NT2/D1 (cell line): ENCODE results near the gene TBX5.

Experiments
- SUZ12 ChIP-seq: IDR thresholded peaks from 2 replicates; pipeline ENCODE4 v1.6.1; 2011; ENCODE audit not compliant: insufficient read length, insufficient read depth; ENCODE audit errors: extremely low read depth
- YY1 ChIP-seq: IDR thresholded peaks from 2 replicates; pipeline ENCODE4 v1.6.1; 2011; ENCODE audit not compliant: insufficient read length, insufficient read depth
- ZNF274 ChIP-seq: IDR thresholded peaks from 2 replicates; pipeline ENCODE4 v1.6.1; 2011; ENCODE audit warnings: mild to moderate bottlenecking, low read depth, low read length

GRCh38 chr12:114408471-114408885 is 2.5 kb upstream of the TBX5 start:
- TF ChIP-seq YY1 (no peak), ZNF274 (no peak), SUZ12 (peak; percentile 66)
